Activated T-helper 17 cell treated with anti-CD3 and anti-CD28 coated beads, Interleukin-2, amount 50 U/mL, for 72 hours (primary cell): ENCODE measurements around the gene ZFAND6. TPM values are rescaled to one million over a fixed set of nuclear protein-coding genes. Genes with fewer than 3 reads are reported as not detected.
"Not testable (repeated sequence)": the region's sequence is repeated elsewhere in the genome, so short reads cannot be mapped to it uniquely, and the experiment has no call there.

Source experiments
- ATAC-seq: fragments of 150-1000 bp; cut with Tn5 transposase; replicated peaks from 2 replicates; pipeline ENCODE4 v1.10.0; 2021; ENCODE audit warnings: mild to moderate bottlenecking, moderate library complexity
- H3K27ac Mint-ChIP-seq: one replicate; pipeline ENCODE4 v1.8.0; 2022; ENCODE audit warnings: mixed read lengths
- H3K27me3 Mint-ChIP-seq: one replicate; pipeline ENCODE4 v1.8.0; 2022; ENCODE audit warnings: mixed read lengths
- H3K36me3 Mint-ChIP-seq: one replicate; pipeline ENCODE4 v1.8.0; 2022; ENCODE audit warnings: low read depth, mild to moderate bottlenecking, mixed read lengths
- H3K4me1 Mint-ChIP-seq: one replicate; pipeline ENCODE4 v1.8.0; 2022; ENCODE audit warnings: mixed read lengths
- H3K4me3 Mint-ChIP-seq: one replicate; pipeline ENCODE4 v1.8.0; 2022; ENCODE audit warnings: mild to moderate bottlenecking, mixed read lengths
- H3K9me3 Mint-ChIP-seq: one replicate; pipeline ENCODE4 v1.8.0; 2022; ENCODE audit warnings: mixed read lengths
- total RNA-seq, 2 donors: library from RNA; stranded (reverse); gene quantifications; one replicate each; pipeline ENCODE4 v1.2.3, GENCODE V29; 2022

The ZFAND6 gene
- total RNA-seq, result 10 to 100 TPM; 26.2 to 35.2 TPM

DNA sequence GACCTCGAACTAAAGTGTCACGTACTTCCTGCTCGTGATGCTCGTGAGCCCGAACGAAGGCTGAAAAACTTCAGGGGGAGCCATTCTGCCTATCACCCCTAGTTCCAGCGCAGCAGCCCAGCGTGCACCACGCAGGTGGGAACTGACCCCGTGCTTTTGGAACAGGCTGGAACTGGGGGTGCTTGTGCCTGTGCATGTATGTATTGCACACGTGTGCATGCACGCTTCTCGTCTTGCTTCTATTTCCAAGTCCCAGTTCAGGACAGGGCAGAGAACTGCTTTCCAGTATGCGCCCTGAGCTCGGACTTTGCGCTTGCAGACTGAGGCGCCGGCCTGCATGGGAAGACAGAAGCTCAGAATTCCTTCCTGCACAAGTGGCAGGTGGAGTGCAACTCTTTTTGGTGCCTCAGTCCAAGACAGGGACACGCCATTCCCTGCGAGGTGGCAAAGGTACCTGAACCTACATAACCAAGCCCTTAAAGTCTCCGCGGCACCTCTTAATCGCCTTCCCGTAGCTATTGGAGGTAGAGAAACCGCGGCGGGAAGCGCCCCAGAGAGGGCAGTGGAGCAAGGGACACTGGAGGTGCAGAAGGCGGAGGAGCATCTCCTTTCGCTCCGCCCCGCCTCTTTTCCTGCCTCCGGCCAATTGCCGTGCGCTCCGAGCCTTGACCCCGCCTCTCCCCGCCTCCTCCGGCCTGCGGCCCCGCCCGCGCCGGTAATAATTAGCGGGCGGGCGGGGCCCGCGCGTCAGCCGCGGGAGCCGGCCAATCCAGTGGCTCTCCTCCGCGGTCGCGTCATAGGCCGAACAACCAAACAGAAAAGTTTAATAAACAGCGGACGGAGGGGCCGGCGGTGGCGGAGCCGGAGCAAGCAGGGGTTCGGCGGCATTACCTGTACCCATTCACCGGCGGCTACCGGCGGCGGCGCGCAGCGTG lies at the start of gene ZFAND6:
ZFAND6 (plus strand) TSS at position 826 of the 935 bp plus-strand sequence. CDS start 60,669 bp downstream, outside the sequence.
- Mint-ChIP-seq H3K4me3 (peak within 1 kb of the TSS; percentile 87), H3K27me3 (no peaks in the 10 kb centered on the region)

DNA sequence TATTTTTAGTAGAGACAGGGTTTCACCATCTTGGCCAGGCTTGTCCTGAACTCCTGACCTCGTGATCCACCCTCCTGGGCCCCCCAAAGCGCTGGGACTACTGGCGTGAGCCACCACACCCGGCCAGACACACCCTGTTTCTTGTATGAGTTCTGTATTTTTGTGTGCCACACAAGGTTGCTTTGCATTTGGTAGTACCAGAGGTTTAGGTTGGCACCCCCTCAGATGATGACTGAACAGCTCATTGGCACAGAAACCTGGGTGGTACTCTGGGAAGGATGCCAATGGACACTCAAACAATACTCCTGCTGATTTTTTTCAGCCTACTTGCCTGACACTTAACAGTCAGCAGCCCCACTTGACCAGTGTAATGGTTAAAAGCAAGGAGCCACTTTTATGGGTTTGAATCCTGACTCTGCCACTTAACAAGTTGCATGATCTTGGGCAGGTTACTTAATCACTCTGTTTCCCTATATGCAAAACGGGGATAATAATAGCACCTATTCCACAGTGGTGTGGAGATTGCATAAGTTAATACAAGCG lies 49.3 kb upstream of the ZFAND6 start:
- Mint-ChIP-seq H3K4me1 (peaks cover 12% of the 10 kb centered on the region), H3K27ac (peak overlapping the region; percentile 71), H3K4me3 (peak overlapping the region; percentile 36), H3K9me3 (no peaks in the 10 kb centered on the region), H3K27me3 (no peaks in the 10 kb centered on the region), H3K36me3 (no peaks in the 10 kb centered on the region)
- ATAC-seq, result peak; percentile 6

More for the DNA sequence above, at the start of gene ZFAND6:
- peaks cover 17% of the 10 kb centered on the region for H3K4me1 Mint-ChIP-seq
- H3K27ac Mint-ChIP-seq, result peak within 1 kb of the TSS; percentile 91
- no peaks in the 10 kb centered on the region for H3K9me3 Mint-ChIP-seq
- peak; percentile 91 for ATAC-seq
- peaks cover 5% of the 10 kb centered on the region for H3K36me3 Mint-ChIP-seq

DNA sequence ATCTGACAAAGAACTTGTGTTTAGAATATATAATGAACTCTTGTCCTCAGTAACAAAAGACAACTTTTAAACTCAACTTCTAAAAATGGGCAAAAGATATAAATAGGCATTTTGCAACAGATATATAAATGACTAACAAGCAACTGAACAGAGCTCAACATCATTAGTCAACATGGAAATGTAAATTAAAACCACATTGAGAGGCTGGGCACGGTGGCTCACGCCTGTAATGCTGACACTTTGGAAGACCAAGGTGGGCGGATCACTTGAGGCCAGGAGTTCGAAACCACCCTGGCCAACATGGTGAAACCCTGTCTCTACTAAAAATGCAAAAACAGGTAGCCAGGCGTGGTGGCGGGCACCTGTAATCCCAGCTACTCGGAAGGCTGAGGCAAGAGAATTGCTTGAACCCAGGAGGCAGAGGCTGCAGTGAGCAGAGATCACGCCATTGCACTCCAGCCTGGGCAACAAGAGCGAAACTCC lies 48.4 kb upstream of the ZFAND6 start:
- Mint-ChIP-seq H3K27ac (peak overlapping the region; percentile 71), H3K4me3 (peak overlapping the region; percentile 36), H3K4me1 (peaks cover 12% of the 10 kb centered on the region)
- H3K9me3 Mint-ChIP-seq, H3K36me3 Mint-ChIP-seq, H3K27me3 Mint-ChIP-seq: not testable (repeated sequence)
- ATAC-seq, result peak; percentile 72

DNA sequence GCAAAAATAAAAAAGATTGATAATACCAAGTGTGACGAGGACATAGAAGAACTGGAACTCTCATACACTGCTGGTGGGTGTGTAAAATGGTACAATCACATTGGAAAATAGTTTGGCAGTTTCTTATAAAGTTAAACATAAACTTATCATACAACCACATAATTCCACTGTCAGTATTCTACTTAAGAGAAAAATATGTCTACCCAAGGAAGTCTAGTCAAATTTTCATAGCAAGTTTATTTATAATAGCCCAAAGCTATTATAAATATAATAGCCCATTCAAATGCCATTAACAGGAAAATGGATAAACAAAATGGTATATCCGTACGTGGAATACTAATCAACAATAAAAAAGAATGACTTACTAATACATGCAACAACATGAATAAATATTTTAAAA lies 47.9 kb upstream of the ZFAND6 start:
- no peaks in the 10 kb centered on the region for H3K36me3 Mint-ChIP-seq
- no peak for ATAC-seq
- no peak overlapping the region for H3K27ac Mint-ChIP-seq
- no peak overlapping the region for H3K4me3 Mint-ChIP-seq
- peaks cover 12% of the 10 kb centered on the region for H3K4me1 Mint-ChIP-seq
- H3K9me3 Mint-ChIP-seq, result no peaks in the 10 kb centered on the region
- no peaks in the 10 kb centered on the region for H3K27me3 Mint-ChIP-seq

DNA sequence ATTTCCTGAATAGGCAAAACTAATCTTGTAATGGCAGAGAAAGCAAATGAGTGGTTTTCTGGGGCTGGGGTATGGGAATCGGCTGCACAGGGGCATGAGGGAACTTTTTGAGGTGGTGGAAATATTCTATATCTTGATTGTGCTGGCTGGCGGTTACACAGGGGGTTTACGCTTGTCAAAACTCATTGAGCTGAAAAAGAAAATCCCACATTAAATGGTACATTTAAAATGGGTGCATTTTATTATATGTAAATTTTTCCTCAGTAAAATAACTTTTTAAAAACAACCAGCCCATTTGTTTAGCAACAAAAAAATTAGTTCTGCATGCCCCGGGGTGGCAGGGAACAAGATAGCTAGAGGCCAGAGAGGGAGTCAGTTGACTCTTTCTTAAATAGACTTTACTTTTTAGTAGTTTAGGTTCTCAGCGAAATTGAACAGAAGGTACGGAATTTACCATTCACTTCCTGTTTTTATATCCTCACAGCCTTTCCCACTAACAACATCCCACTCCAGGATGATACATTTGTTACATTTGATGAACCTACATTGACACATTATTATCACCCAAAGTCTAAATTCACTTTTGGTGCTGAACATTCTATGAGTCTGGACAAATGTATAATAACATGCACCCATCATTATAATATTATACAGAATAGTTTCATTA lies 47.3 kb upstream of the ZFAND6 start:
- no peak overlapping the region for H3K4me3 Mint-ChIP-seq
- H3K27me3 Mint-ChIP-seq, result no peaks in the 10 kb centered on the region
- no peaks in the 10 kb centered on the region for H3K36me3 Mint-ChIP-seq
- no peaks in the 10 kb centered on the region for H3K9me3 Mint-ChIP-seq
- ATAC-seq, result no peak
- peaks cover 12% of the 10 kb centered on the region for H3K4me1 Mint-ChIP-seq
- H3K27ac Mint-ChIP-seq, result no peak overlapping the region

DNA sequence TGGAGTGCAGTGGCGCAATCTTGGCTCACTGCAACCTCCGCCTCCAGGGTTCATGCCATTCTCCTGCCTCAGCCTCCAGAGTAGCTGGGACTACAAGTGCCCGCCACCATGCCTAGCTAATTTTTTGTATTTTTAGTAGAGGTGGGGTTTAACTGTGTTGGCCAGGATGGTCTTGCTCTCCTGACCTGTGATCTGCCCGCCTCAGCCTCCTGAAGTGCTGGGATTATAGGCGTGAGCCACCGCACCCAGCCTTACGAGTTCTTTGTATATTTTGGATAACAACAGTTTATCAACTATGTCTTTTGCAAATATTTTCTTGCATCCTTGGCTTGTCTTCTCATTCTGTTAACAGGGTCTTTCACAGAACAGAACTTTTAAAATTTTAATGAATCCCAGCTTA lies 45.3 kb upstream of the ZFAND6 start:
- ATAC-seq, H3K4me3 Mint-ChIP-seq, H3K27ac Mint-ChIP-seq, H3K9me3 Mint-ChIP-seq, H3K27me3 Mint-ChIP-seq, H3K36me3 Mint-ChIP-seq: not testable (repeated sequence)
- peaks cover 12% of the 10 kb centered on the region for H3K4me1 Mint-ChIP-seq

DNA sequence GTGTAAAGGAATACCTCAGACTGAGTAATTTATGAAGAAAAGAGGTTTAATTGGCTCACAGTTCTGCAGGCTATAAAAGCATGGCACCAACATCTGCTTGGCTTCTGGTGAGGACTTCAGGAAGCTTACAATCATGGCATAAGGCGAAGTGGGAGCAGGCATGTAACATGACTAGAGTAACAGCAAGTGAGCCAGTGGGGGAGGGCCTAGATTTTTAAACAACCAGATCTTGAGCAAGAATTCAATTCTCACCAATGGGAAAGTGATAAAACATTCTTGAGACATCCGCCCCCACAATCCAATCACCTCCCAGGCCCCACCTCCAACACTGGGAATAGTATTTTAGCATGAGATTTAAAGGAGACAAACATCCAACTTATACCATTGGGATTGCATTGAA lies 44.3 kb upstream of the ZFAND6 start:
- H3K4me3 Mint-ChIP-seq, result no peak overlapping the region
- peaks cover 12% of the 10 kb centered on the region for H3K4me1 Mint-ChIP-seq
- no peaks in the 10 kb centered on the region for H3K36me3 Mint-ChIP-seq

DNA sequence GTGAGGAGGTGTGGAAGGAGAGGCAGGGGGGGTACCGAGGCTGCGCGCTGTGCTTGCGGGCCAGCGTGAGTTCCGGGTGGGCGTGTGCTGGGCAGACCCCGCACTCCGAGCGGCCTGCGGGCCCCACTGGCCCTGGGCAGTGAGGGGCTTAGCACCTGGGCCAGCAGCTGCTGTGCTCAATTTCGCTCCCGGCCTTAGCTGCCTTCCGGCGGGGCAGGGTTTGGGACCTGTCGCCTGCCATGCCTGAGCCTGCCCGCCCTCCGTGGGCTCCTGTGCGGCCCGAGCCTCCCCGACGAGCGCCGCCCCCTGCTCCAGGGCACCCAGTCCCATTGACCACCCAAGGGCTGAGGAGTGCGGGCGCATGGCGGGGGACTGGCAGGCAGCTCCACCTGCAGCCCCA lies 43.0 kb upstream of the ZFAND6 start:
- H3K4me1 Mint-ChIP-seq, H3K36me3 Mint-ChIP-seq, H3K27me3 Mint-ChIP-seq, H3K4me3 Mint-ChIP-seq, H3K27ac Mint-ChIP-seq, ATAC-seq, H3K9me3 Mint-ChIP-seq: not testable (repeated sequence)

More for the DNA sequence above, 44.3 kb upstream of the ZFAND6 start:
- Mint-ChIP-seq H3K9me3 (no peaks in the 10 kb centered on the region), H3K27ac (no peak overlapping the region), H3K27me3 (no peaks in the 10 kb centered on the region)
- no peak for ATAC-seq

DNA sequence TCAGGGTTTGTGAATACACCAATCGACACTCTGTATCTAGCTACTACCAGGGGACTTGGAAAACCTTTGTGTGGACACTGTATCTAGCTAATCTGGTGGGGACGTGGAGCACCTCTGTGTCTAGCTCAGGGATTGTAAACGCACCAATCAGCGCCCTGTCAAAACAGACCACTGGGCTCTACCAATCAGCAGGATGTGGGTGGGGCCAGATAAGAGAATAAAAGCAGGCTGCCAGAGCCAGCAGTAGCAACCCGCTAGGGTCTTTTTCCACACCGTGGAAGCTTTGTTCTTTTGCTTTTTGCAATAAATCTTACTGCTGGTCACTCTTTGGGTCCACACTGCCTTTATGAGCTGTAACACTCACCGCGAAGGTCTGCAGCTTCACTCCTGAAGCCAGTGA lies 42.3 kb upstream of the ZFAND6 start:
- not testable (repeated sequence) for H3K4me3 Mint-ChIP-seq, ATAC-seq, H3K9me3 Mint-ChIP-seq, H3K4me1 Mint-ChIP-seq, H3K27ac Mint-ChIP-seq, H3K27me3 Mint-ChIP-seq, H3K36me3 Mint-ChIP-seq

DNA sequence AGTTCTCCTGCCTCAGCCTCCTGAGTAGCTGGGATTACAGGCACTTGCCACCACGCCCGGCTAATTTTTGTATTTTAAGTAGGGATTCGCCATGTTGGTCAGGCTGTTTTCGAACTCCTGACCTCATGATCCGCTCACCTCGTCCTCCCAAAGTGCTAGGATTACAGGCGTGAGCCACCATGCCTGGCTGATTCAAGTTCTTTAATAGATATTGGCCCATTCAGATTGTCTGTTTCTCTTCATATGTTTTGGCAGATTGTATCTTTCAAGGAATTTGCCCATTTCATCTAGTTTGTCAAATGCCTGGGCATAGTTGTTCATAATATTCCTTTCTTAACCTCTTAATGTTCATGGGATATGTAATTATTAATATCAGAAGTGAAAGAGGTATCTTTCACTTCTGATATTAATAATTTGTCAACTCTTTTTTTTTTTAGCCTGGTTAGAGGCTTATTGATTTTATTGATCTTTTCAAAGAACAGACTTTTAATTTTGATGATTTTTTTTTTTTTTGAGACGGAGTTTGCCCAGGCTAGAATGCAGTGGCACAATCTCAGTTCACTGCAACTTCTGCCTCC lies 40.2 kb upstream of the ZFAND6 start:
- Mint-ChIP-seq H3K9me3 (no peaks in the 10 kb centered on the region), H3K27me3 (peaks cover 8% of the 10 kb centered on the region), H3K27ac (no peak overlapping the region), H3K36me3 (no peaks in the 10 kb centered on the region), H3K4me1 (no peaks in the 10 kb centered on the region), H3K4me3 (no peak overlapping the region)
- no peak for ATAC-seq

DNA sequence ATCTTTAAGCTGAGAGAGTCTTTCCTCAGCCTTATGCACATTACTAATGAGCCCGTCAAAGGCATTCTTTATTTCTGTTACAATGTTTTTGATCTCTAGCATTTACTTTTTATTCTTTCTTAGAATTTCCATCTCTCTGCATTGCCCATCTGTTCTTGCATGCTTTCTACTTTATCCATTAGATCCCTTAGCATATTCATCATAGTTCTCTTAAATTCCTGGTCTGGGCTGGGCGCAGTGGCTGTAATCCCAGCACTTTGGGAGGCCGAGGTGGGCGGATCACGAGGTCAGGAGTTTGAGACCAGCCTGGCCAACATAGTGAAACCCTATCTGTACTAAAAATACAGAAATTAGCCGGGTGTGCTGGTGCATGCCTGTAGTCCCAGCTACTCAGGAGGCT lies 39.3 kb upstream of the ZFAND6 start:
- ATAC-seq, H3K4me3 Mint-ChIP-seq, H3K4me1 Mint-ChIP-seq, H3K9me3 Mint-ChIP-seq, H3K27ac Mint-ChIP-seq, H3K27me3 Mint-ChIP-seq, H3K36me3 Mint-ChIP-seq: not testable (repeated sequence)

DNA sequence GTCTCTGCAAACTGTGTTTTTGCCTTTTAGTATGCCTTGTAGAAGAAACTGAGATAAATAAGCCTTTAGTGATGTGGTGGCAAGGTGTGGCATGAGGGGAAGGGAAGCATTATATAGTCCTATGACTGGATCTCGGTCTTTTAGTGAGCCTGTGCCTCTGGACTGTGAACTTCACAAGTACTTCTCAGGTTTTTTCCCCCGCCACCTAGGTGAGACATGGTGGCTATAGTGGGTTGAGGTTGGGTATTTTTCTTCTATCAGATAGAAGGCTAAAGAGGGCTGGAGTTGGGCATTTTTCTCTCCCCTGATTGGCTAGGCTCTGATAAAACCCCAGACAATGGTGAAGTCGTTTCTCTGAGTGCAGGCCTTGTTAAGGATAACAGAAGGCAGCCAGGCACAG lies 38.7 kb upstream of the ZFAND6 start:
- no peak for ATAC-seq

DNA sequence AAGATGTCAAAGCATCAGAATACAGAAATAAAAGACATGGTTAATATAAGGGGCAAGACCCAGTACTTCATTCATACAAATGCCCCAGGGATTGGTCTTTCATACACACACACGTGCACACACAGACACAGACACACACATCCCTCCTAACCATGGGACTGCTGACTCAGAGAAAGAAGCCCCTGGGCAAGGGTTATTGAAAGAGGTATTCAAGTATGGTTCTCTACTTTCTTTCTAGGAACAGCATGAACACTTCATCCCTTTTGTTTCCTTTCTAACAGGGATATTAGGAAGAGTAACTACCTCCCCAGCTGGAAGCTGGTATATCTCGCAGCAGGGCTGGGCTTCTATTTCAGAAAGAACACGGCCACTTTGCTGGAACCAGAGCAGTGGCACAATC lies 33.2 kb upstream of the ZFAND6 start:
- H3K27me3 Mint-ChIP-seq, result peaks cover 3% of the 10 kb centered on the region
- H3K36me3 Mint-ChIP-seq, result no peaks in the 10 kb centered on the region
- no peak for ATAC-seq
- peaks cover 14% of the 10 kb centered on the region for H3K4me1 Mint-ChIP-seq
- peak overlapping the region; percentile 4 for H3K4me3 Mint-ChIP-seq
- peak overlapping the region; percentile 41 for H3K27ac Mint-ChIP-seq
- no peaks in the 10 kb centered on the region for H3K9me3 Mint-ChIP-seq

More for the DNA sequence above, 38.7 kb upstream of the ZFAND6 start:
- H3K9me3 Mint-ChIP-seq, result no peaks in the 10 kb centered on the region
- H3K4me3 Mint-ChIP-seq, result peak overlapping the region; percentile 16
- H3K36me3 Mint-ChIP-seq, result no peaks in the 10 kb centered on the region
- H3K27me3 Mint-ChIP-seq, result peaks cover 8% of the 10 kb centered on the region
- no peaks in the 10 kb centered on the region for H3K4me1 Mint-ChIP-seq
- no peak overlapping the region for H3K27ac Mint-ChIP-seq

DNA sequence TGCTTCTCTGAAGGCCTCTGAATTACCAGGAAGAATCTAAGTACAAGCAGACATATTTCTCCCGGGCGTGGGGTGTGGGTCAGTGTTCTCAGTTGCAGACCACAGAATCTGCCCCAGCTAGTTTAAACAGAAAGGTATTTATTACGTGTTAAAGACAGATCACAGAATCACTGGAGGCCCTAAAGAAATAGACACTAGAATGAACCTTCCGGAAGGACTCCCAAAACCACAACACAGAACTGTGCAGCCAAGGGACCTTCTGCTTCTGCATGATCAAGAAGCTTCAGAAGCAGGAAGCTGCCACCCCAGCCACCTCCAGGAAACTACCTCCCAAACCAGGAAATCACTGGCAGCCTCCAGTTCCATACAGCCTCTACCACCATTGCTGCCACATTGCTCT lies 32.7 kb upstream of the ZFAND6 start:
- ATAC-seq, result peak; percentile 61
- no peaks in the 10 kb centered on the region for H3K36me3 Mint-ChIP-seq
- no peak overlapping the region for H3K27ac Mint-ChIP-seq
- H3K9me3 Mint-ChIP-seq, result no peaks in the 10 kb centered on the region
- H3K4me1 Mint-ChIP-seq, result peaks cover 18% of the 10 kb centered on the region
- no peaks in the 10 kb centered on the region for H3K27me3 Mint-ChIP-seq
- peak overlapping the region; percentile 4 for H3K4me3 Mint-ChIP-seq
